NCI-H748 (cell line): ENCODE measurements around the gene ZNF532.

Experiments used
- DNase-seq: peaks from one replicate; lab custom pipeline; 2025; ENCODE audit not compliant: unreplicated experiment; lab: John Stamatoyannopoulos, UW

The ZNF532 gene

GRCh38 chr18:58867281-58867961 is 2.7 kb downstream of the ZNF532 start:
- DNase-seq = no peak

- no peak for DNase-seq
Measured at GRCh38 chr18:58868440-58868839, 3.8 kb downstream of the ZNF532 start.

- DNase-seq = no peak
Measured at GRCh38 chr18:58870130-58870529, 5.5 kb downstream of the ZNF532 start.

- DNase-seq = no peak
Measured at GRCh38 chr18:58870621-58871020, 5.9 kb downstream of the ZNF532 start.

GRCh38 chr18:58871514-58872420 is 7.1 kb downstream of the ZNF532 start:
- DNase-seq = no peak

GRCh38 chr18:58878640-58879039 is 14.0 kb downstream of the ZNF532 start:
- no peak for DNase-seq

GRCh38 chr18:58881477-58881876 is 16.8 kb downstream of the ZNF532 start:
- no peak for DNase-seq

GRCh38 chr18:58882044-58882443 is 17.4 kb downstream of the ZNF532 start:
- no peak for DNase-seq

GRCh38 chr18:58882686-58883085 is 18.0 kb downstream of the ZNF532 start:
- DNase-seq = no peak

- DNase-seq = no peak
Measured at GRCh38 chr18:58884680-58885079, 20.0 kb downstream of the ZNF532 start.

- no peak for DNase-seq
Measured at GRCh38 chr18:58886431-58886830, 21.8 kb downstream of the ZNF532 start.

GRCh38 chr18:58886864-58887612 is 22.4 kb downstream of the ZNF532 start:
- DNase-seq = no peak

- no peak for DNase-seq
Measured at GRCh38 chr18:58887613-58887963, 22.9 kb downstream of the ZNF532 start.

- no peak for DNase-seq
Measured at GRCh38 chr18:58891776-58892175, 27.1 kb downstream of the ZNF532 start.

GRCh38 chr18:58892488-58892887 is 27.8 kb downstream of the ZNF532 start:
- no peak for DNase-seq

GRCh38 chr18:58893388-58894099 is 28.9 kb downstream of the ZNF532 start:
- DNase-seq = no peak

GRCh38 chr18:58894930-58895329 is 30.3 kb downstream of the ZNF532 start:
- DNase-seq = no peak

GRCh38 chr18:58895385-58895784 is 30.7 kb downstream of the ZNF532 start:
- DNase-seq = no peak

- no peak for DNase-seq
Measured at GRCh38 chr18:58896268-58896667, 31.6 kb downstream of the ZNF532 start.

- no peak for DNase-seq
Measured at GRCh38 chr18:58896734-58897508, 32.2 kb downstream of the ZNF532 start.
